LNCaP clone FGC (cell line): ENCODE data around the gene SSR4.

Experiments used
- DNase-seq: peaks from one replicate; pipeline ENCODE4 v3.0.0-alpha.2; 2011; ENCODE audit warnings: low read depth
- H3K4me3 ChIP-seq: 2 replicates; pipeline ENCODE4 v1.5.1; 2011; ENCODE audit warnings: mild to moderate bottlenecking, low read depth, low read length, control low read depth
- TF ChIP-seq, protein P1 (sequence below): IDR thresholded peaks from 2 replicates; pipeline ENCODE4 v1.5.1; 2012; ENCODE audit warnings: mild to moderate bottlenecking; ENCODE audit not compliant: control insufficient read depth, insufficient read depth; ENCODE audit errors: extremely low read depth

SSR4 gene

DNA sequence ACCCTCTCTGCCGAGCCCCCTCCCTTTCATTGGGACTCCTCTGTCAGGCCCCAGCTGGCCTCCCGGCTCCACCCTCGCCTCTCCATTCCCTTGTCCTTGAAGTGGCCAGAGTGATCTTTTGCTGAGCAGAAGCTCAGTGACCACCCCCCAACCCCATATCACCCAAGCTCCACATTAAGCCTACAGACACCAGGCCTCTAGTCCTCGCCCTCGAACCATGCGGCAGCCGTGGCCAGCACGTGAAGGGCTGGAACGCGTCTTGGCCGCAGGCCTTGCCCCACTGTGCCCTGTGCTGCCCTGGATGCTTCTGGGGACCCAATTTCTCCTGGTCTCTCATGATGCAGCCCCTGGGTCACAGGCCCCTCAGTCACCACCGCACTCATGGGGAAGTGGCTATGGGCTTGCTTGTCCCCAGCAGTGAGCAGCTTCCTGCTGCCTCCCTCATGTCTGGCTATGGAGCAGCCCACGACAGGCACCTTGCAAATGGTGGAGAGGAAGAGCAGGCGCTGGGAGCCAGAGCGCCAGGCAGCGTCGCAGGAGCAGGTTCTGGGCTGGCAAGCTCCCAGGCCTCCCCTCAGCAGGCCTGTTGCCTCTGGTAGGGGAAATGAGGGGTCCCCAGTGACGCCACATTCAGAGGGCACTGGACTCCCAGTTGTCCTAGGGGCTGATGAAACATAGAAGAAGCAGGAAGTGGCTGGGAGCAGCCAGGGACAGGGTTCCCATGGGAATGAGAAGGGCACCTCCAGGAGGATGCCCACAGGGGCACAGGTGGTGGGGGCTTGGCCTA is 14.4 kb upstream of the SSR4 start:
- TF ChIP-seq, protein P1, sequence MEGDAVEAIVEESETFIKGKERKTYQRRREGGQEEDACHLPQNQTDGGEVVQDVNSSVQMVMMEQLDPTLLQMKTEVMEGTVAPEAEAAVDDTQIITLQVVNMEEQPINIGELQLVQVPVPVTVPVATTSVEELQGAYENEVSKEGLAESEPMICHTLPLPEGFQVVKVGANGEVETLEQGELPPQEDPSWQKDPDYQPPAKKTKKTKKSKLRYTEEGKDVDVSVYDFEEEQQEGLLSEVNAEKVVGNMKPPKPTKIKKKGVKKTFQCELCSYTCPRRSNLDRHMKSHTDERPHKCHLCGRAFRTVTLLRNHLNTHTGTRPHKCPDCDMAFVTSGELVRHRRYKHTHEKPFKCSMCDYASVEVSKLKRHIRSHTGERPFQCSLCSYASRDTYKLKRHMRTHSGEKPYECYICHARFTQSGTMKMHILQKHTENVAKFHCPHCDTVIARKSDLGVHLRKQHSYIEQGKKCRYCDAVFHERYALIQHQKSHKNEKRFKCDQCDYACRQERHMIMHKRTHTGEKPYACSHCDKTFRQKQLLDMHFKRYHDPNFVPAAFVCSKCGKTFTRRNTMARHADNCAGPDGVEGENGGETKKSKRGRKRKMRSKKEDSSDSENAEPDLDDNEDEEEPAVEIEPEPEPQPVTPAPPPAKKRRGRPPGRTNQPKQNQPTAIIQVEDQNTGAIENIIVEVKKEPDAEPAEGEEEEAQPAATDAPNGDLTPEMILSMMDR: no peak
- no peak overlapping the region for H3K4me3 ChIP-seq
- no peak for DNase-seq

DNA sequence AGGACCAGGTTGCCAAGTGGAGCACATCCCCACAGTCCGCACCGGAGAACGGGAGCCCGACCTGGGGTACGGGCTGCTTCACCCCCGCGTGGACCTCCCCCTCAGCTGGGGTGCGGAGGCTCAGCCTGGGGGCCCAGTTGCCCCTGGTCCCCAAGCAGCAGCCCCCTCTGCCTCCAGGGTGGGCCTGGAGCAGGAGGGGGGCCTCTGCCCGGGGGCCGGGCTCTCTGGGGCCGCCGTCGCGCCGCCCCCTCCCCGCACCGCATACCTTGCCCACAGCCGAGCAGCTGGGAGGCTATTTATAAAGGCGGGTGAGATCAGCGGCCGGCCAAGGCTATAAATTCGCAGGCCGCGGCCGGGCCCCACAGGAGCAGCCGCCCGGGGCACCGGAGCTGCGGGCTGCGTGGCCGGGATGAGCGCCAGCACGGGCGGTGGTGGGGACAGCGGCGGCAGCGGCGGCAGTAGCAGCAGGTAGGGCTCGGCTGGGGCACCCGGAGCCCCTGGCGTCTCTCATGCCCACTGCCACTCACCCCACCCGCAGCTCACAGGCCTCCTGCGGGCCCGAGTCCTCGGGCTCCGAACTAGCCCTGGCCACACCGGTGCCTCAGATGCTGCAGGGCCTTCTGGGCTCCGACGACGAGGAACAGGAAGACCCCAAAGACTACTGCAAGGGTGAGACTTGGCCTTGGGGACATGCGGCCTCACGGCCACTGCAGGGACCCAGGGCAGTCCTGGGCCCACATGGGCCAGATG is 13.6 kb upstream of the SSR4 start, which contains the start of gene SRPK3:
Gene SRPK3 (plus strand): TSS at position 364 of the 750 bp plus-strand sequence. CDS start 46 bp downstream, at position 410.
- H3K4me3 ChIP-seq: no peak within 1 kb of the TSS
- TF ChIP-seq, protein P1: no peak

DNA sequence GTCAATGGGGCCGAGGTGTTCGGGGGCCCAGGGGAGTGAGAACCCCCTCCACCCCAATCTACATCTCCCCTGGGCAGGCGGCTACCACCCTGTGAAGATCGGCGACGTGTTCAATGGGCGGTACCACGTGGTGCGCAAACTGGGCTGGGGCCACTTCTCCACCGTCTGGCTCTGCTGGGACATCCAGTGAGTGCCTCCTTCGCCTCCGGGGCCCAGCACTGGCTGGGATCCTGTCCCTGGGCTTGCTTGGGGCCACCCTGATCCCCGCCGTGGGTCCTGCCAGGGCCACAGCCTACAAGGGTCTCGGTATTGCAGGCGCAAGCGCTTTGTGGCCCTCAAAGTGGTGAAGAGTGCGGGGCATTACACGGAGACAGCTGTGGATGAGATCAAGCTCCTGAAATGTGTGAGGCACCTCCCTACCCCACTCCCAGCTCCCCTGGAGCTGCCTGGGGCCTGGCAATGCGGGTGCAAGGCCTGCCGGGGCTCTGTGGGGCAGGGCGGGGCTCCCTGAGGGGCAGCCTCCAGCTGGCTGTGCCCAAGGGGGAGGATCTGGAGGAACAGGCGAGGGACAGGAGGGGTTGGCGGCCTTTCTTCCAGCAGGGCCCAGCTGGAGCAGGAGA is 12.9 kb upstream of the SSR4 start:
- H3K4me3 ChIP-seq: no peak overlapping the region
- TF ChIP-seq, protein P1: no peak
- DNase-seq: no peak

More for the DNA sequence above, 13.6 kb upstream of the SSR4 start, which contains the start of gene SRPK3:
- no peak for DNase-seq

DNA sequence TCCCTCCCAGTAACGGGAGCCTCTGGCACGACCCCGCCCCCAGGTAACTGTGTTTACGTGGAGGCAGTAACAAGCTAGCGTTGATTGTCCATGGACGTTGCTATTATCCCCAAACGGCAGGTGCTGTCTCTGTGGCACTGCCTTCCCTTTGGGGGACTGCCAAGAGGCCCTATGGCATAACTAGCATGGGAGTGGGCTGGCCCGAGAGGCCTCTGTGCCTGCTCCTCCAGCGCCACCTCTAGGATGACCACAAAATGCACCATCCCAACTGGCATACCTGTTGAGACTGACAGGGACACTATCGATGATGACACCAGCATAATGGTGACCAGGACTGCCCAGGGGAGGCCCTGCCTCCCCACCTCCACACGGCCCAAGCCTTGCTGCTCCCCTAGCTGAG is 12.2 kb upstream of the SSR4 start:
- TF ChIP-seq, protein P1: no peak
- H3K4me3 ChIP-seq: no peak overlapping the region
- DNase-seq: no peak

DNA sequence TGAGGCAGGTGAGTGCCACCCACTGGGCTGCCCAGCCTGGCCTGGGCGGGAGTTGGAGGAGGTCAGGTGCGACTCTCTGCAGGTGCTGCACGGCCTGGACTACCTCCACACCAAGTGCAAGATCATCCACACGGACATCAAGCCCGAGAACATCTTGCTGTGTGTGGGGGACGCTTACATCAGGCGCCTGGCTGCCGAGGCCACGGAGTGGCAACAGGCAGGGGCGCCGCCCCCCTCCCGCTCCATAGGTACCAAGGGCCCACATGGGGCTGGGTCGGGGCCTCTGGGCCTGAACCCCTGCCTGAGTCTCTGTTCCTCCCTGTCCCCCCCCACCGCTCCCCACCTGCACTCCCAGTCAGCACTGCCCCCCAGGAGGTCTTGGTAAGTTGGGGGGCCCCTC is 11.6 kb upstream of the SSR4 start:
- no peak for DNase-seq
- no peak overlapping the region for H3K4me3 ChIP-seq
- TF ChIP-seq, protein P1: no peak

DNA sequence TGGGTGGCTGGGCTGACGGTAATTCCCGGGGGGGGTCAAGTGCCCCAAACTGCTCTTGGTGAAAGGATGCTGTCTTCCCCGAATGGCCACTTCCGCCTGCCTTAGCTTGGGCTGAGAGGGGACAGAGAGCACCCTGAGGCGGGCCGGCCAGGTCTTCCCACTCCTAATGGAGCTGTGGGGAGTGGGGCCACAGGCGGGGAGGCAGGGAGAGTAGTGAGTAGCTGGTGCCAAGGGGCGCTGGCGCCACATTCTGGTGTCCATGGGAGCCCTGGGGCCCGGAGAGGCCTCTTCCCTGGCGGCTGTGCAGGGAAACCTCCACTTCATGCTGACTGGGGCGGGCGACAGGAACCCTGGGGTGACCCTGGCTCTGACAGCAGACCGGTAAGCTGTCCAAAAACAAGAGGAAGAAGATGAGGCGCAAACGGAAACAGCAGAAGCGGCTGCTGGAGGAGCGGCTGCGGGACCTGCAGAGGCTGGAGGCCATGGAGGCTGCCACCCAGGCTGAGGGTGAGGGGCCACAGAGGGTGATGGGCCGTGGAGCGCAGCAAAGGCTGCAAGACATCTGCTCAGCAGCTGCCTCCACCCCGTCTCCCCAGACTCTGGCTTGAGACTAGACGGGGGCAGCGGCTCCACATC is 11.0 kb upstream of the SSR4 start:
- no peak for DNase-seq
- TF ChIP-seq, protein P1: no peak
- no peak overlapping the region for H3K4me3 ChIP-seq
